SHP77 (cell line): ENCODE measurements around the gene FAM111A.
"Not testable (repeated sequence)": the region's sequence is repeated elsewhere in the genome, so short reads cannot be mapped to it uniquely, and the experiment has no call there.

Experiments
- DNase-seq, 2 experiments: peaks; one replicate each; lab custom pipeline; 2025; lab: John Stamatoyannopoulos, UW

The FAM111A gene, protein sequence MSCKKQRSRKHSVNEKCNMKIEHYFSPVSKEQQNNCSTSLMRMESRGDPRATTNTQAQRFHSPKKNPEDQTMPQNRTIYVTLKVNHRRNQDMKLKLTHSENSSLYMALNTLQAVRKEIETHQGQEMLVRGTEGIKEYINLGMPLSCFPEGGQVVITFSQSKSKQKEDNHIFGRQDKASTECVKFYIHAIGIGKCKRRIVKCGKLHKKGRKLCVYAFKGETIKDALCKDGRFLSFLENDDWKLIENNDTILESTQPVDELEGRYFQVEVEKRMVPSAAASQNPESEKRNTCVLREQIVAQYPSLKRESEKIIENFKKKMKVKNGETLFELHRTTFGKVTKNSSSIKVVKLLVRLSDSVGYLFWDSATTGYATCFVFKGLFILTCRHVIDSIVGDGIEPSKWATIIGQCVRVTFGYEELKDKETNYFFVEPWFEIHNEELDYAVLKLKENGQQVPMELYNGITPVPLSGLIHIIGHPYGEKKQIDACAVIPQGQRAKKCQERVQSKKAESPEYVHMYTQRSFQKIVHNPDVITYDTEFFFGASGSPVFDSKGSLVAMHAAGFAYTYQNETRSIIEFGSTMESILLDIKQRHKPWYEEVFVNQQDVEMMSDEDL

GRCh38 chr11:59142530-59143507 lies at the start of gene FAM111A:
FAM111A (plus strand) TSS chr11:59142856; CDS start chr11:59148873, 6,017 bp downstream.
- peak in 1 of 2 experiments; percentile 22 for DNase-seq

- not testable (repeated sequence) for DNase-seq
These were observed 49.1 kb upstream of the FAM111A start for GRCh38 chr11:59093576-59093975.

DNA sequence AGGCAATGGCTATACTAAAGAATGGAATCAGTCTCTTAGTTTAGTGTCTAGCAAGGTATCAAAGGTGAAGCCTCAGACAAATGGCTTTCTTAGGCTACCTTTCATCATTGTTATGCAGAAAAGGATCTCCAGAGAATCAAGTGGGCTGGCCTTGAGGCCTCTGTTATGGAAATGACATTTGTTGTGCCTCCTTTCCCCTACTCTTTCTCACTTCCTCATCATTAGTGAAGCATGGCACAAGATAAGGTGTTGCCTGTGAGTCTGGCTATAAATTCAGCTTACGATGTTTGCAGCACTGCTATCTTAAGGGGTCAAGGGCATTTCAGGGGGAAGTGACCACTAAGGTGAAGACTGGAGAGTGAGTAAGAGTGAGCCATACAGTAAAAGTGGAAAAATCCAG lies 47.4 kb upstream of the FAM111A start:
- not testable (repeated sequence) for DNase-seq

- DNase-seq: not testable (repeated sequence)
These were observed 46.6 kb upstream of the FAM111A start for GRCh38 chr11:59095972-59096575.

DNA sequence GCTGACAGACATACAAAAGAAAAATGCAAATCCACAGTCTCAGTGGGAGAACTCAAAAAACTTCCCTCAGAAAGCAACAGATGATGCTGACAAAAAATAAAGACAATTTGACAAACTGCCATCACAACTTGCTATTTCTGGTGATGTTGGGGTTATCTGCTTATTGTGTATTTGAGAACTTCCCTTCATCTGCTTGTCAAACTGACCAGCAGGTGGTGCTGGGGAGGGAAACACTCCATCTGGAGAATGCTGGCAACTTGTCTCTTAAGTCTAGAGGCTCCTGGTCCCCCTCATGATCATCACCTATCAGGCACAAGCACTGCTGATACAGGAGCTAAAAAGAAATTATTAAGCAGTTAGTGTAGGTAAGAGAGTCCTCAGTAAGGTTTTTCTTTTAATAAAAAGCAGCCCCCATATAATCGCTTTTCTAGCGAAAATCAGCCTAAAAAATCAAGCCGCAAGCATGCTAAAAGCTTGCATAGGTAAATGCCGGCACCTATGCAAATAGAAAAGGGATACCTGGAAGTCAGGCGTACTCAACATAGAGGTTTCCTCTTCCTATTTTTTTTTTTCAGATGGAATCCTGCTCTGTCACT lies 45.4 kb upstream of the FAM111A start:
- no peak for DNase-seq

GRCh38 chr11:59097938-59098337 lies 44.7 kb upstream of the FAM111A start:
- DNase-seq: not testable (repeated sequence)

GRCh38 chr11:59102259-59102765 lies 40.3 kb upstream of the FAM111A start:
- no peak for DNase-seq

DNA sequence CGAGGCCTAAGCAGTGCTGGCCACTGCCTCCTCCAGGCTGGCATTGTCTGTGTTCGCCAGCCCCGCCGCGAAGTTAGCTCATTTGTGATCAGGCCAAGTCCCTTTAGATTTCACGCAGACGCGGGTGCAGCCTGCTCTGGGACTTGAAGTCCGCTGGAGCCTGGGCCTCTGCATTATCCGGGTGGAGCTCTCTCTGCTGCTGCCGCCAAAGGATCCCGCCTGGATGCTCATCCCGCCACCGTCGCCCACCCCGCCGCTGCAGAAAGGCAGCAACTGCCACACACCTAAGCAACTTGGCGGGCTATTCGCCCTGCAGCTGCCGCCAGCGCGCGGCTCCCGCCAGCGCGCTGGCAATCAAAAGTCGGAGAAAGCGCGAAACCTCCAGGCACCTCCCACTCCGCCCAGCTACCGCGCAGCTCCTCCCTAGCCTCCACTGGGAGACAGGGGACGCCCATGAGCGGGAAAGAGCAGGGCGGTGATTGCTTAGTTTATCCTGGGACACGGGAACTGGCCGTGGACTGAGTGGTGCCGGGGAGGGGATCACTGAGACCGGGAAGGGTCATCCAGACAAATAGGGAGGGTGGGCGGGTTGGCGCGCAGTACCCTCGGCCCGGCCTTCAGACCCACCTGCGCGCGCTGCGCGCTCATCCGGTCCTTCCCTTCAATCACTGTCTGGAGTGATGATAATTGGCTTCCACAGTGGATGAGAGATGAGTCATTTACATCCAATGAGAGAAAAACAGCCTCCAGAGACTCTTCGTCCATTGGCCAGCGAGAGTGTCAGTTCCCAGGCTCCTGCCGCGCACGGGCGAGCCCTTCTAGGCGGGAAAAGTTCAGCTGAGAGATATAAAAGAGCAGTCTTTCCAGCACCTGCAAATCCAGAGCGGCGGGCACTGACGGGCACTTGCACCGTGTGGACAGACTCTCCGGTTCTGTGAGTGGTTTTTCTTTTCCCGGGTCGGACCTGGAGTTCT lies 36.0 kb upstream of the FAM111A start, which contains the start of gene FAM111B:
Gene FAM111B, plus strand, starts transcription at position 875 of the 974 bp plus-strand sequence. CDS start 2,389 bp downstream, outside the sequence.
- DNase-seq: peak; percentile 81 to 82

- not testable (repeated sequence) for DNase-seq
These were observed 34.9 kb upstream of the FAM111A start for GRCh38 chr11:59107721-59108120.

DNA sequence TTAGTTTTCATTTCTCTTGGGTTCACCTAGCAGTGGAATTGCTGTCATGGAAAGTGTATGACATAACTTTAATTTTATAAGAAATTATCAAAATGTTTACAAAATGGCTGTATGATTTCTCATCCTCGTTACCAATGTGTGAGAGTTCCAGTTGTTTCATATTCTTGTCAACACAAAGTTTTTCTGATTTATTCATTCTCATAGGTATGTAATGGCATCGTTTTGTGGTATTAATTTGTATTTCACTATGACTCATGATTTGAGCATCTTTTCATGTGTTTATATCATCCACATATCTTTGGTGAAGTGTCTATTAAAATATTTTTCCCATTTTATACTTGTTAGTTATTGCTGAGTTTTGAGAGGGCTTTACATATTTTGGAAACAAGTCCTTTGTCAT lies 30.2 kb upstream of the FAM111A start:
- DNase-seq: no peak

DNA sequence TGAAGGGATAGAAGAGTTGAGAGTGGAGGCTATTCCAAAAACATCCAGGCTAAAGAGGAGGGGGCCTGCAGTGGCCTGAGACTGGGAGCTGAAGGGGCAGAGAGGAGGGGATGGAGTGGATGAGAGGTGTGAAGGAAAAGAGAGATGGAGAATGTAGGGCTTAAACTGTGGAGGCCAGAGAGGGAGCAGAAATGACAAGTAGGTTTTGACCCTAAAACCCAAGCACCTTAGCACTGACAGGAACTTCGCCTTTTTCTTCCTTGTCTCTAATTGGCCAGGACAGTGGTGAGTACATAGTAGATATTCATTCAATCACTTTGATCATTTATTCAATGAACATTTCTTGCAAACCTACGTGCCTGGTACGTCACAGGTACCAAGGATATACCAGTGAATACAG lies 28.3 kb upstream of the FAM111A start:
- DNase-seq: no peak

DNA sequence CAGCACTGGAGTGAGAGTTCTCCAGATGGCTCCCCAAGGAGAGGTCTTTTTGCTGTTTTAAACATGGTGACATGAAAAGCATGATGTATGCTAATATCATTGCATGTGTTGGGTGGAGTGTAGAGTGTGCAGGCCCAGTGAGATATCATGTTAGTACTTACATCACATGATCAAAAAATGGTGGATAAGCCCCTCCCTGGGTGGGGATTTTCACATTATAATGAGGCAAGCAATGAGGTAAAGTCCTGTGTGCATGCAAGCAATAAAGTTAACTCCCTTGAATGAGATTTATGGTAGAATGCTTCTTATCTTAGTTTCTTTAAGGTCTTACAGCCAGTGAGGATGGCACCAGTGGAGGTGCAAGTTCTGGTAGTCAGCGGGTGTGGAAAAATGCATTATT lies 27.1 kb upstream of the FAM111A start:
- DNase-seq: no peak

GRCh38 chr11:59117774-59118173 lies 24.9 kb upstream of the FAM111A start:
- no peak for DNase-seq

GRCh38 chr11:59119826-59120225 lies 22.8 kb upstream of the FAM111A start:
- DNase-seq: no peak

GRCh38 chr11:59135648-59136461 lies 6.8 kb upstream of the FAM111A start:
- DNase-seq: peak; percentile 31 to 40

DNA sequence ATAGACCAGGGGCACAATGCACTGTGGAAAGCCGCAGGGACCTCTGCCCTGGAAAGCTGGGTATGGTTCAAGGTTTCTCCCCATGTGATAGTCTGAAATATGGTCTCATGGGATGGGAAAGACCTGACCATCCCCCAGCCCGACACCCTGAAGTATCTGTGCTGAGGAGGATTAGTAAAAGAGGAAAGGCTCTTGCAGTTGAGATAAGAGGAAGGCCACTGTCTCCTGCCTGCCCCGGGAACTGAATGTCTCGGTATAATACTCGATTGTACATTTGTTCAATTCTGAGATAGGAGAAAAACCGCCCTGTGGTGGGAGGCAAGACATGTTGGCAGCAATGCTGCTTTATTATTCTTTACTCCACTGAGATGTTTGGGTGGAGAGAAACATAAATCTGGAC lies 6.1 kb upstream of the FAM111A start:
- not testable (repeated sequence) for DNase-seq

DNA sequence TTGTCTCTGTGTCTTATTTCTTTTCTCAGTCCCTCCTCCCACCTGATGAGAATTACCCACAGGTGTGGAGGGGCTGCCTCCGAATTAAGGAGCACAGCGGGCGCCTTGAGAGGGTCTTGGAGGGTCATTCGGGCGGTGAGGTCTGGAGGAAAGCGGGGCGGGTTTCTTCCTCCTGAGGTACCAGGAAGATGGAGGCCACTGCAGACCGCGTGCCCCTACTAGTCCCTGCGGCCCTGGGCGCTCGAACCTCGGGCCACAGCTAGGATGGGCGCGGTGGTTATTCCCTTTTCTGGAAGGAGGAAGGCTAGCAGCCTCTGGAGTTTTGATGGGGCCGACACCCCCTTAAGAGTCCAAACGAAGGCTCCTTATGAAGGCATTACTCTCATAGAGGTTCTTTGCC lies 5.5 kb upstream of the FAM111A start:
- DNase-seq: no peak

DNA sequence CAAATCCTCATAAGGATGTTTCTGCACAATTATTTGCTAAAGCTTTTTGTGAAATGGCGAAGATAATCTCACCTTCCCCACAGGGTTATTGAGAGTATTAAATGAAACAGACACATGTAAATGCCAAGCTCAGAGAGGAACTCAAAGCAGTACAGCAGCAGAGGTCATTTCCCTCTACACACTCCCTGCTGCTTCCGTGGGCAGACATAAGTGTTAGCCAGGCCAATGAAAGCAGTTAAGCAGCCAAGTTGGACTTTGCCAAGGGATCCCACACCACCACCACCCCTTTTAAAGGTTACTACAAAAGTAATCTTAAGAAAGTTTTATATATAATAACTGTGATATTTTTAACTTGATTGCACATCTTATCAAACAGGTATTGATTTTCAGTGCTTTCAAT lies 4.0 kb upstream of the FAM111A start:
- DNase-seq: no peak

DNA sequence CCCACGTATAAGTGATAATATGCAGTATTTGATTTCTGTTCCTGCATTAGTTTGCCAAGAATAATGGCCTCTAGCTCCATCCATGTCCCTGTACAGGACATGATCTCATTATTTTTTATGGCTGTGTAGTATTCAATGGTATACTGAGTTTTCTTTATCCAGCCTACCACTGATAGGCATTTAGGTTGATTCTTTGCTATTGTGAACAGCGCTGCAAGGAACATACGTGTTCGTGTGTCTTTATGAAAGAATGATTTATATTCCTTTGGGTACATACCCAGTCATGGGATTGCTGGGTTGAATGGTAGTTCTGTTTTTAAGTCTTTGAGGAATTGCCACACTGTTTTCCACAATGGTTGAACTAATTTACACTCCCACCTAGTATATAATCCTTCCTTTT lies 1.5 kb upstream of the FAM111A start:
- no peak for DNase-seq
